Skeletal muscle tissue (tissue), 4 donors: ENCODE data around the gene RBM6. TPM values are rescaled to one million over a fixed set of nuclear protein-coding genes. Genes with fewer than 3 reads are reported as not detected.
"Not testable (repeated sequence)": the region's sequence is repeated elsewhere in the genome, so short reads cannot be mapped to it uniquely, and the experiment has no call there.

Experiments
- H3K27ac ChIP-seq: one replicate; pipeline ENCODE4 v1.7.0; 2013; ENCODE audit warnings: mild to moderate bottlenecking, low read depth, low read length, inconsistent platforms
- H3K27me3 ChIP-seq, 3 donors: one replicate each; pipeline ENCODE4 v1.7.0; 2013; ENCODE audit warnings: low read length in 3 of 3; ENCODE audit not compliant: control insufficient read depth in 3 of 3, insufficient read depth in 3 of 3
- H3K36me3 ChIP-seq, 3 donors: one replicate each; pipeline ENCODE4 v1.7.0; 2013; ENCODE audit warnings: low read length in 3 of 3; ENCODE audit not compliant: control insufficient read depth in 3 of 3, insufficient read depth in 3 of 3
- H3K4me1 ChIP-seq, 3 donors: one replicate each; pipeline ENCODE4 v1.7.0; 2013; ENCODE audit warnings: low read length in 3 of 3, mild to moderate bottlenecking in 3 of 3; ENCODE audit not compliant: control insufficient read depth in 3 of 3, insufficient read depth in 3 of 3
- H3K4me3 ChIP-seq, 3 donors: one replicate each; pipeline ENCODE4 v1.7.0; 2013; ENCODE audit warnings: low read length in 3 of 3
- H3K9ac ChIP-seq, 3 donors: one replicate each; pipeline ENCODE4 v1.7.0; 2013; ENCODE audit warnings: low read length in 3 of 3, mild to moderate bottlenecking in 3 of 3, moderate library complexity in 2 of 3, low read depth in 1 of 3
- H3K9me3 ChIP-seq, 3 donors: one replicate each; pipeline ENCODE4 v1.7.0; 2013; ENCODE audit warnings: low read length in 3 of 3; ENCODE audit not compliant: control insufficient read depth in 3 of 3
- total RNA-seq: library from RNA; depleted of rRNA; stranded (reverse); fragments of >200 nt; gene quantifications from one replicate; pipeline ENCODE4 v1.2.3, GENCODE V29; 2014
- donor health status: Osteomylitis.

RBM6 gene
- total RNA-seq, 1 donor from 2014 or later = 49.1 TPM

- H3K27ac ChIP-seq = no peak overlapping the region
- peak overlapping the region in 2 of 3 donors; percentile 38 to 65 for H3K4me3 ChIP-seq
- no peaks in the 10 kb centered on the region for H3K27me3 ChIP-seq
- peak overlapping the region in 1 of 3 donors; percentile 45 for H3K9ac ChIP-seq
- peaks cover 19 to 32% (median 22%) of the 10 kb centered on the region in 3 donors for H3K4me1 ChIP-seq
- H3K36me3 ChIP-seq = no peaks in the 10 kb centered on the region
- no peaks in the 10 kb centered on the region for H3K9me3 ChIP-seq
Measured at GRCh38 chr3:49902511-49903345, 37.2 kb upstream of the RBM6 start.

GRCh38 chr3:49903451-49904424 lies 36.2 kb upstream of the RBM6 start, which contains the start of gene MST1R:
Gene MST1R, minus strand, starts transcription at chr3:49903873. Its CDS starts 264 bp downstream, at chr3:49903609.
- H3K27ac ChIP-seq = no peak within 1 kb of the TSS
- H3K9me3 ChIP-seq = no peaks in the 10 kb centered on the region
- H3K4me1 ChIP-seq = peaks cover 19 to 32% (median 22%) of the 10 kb centered on the region in 3 donors
- H3K4me3 ChIP-seq = peak within 1 kb of the TSS; percentile 56 to 68 (median 65)
- no peaks in the 10 kb centered on the region for H3K27me3 ChIP-seq
- peak within 1 kb of the TSS in 2 of 3 donors; percentile 23 to 45 for H3K9ac ChIP-seq
- H3K36me3 ChIP-seq = peaks cover 0 to 8% (median 2%) of the 10 kb centered on the region in 3 donors

- Histone ChIP-seq H3K36me3 (peaks cover 0 to 13% (median 9%) of the 10 kb centered on the region in 3 donors), H3K4me1 (peaks cover 19 to 32% (median 22%) of the 10 kb centered on the region in 3 donors)
- H3K9me3 ChIP-seq, H3K27ac ChIP-seq, H3K4me3 ChIP-seq, H3K27me3 ChIP-seq, H3K9ac ChIP-seq: not testable (repeated sequence)
Measured at GRCh38 chr3:49904448-49904847, 35.5 kb upstream of the RBM6 start.

GRCh38 chr3:49906073-49906743 lies 33.7 kb upstream of the RBM6 start:
- Histone ChIP-seq H3K9me3 (no peaks in the 10 kb centered on the region), H3K9ac (peak overlapping the region in 1 of 3 donors; percentile 62), H3K27me3 (no peaks in the 10 kb centered on the region), H3K27ac (no peak overlapping the region), H3K36me3 (peaks cover 9 to 30% (median 25%) of the 10 kb centered on the region in 3 donors), H3K4me3 (peak overlapping the region; percentile 15 to 54 (median 50)), H3K4me1 (peaks cover 12 to 25% (median 15%) of the 10 kb centered on the region in 3 donors)

- H3K36me3 ChIP-seq = peaks cover 24 to 42% (median 33%) of the 10 kb centered on the region in 3 donors
- H3K9ac ChIP-seq = no peak overlapping the region
- no peak overlapping the region for H3K27ac ChIP-seq
- H3K27me3 ChIP-seq = no peaks in the 10 kb centered on the region
- H3K4me1 ChIP-seq = peaks cover 10 to 30% (median 12%) of the 10 kb centered on the region in 3 donors
- no peak overlapping the region for H3K4me3 ChIP-seq
- H3K9me3 ChIP-seq = no peaks in the 10 kb centered on the region
Measured at GRCh38 chr3:49908373-49909199, 31.4 kb upstream of the RBM6 start.

GRCh38 chr3:49910409-49911123 lies 29.4 kb upstream of the RBM6 start:
- Histone ChIP-seq H3K9me3 (no peaks in the 10 kb centered on the region), H3K36me3 (peaks cover 24 to 42% (median 33%) of the 10 kb centered on the region in 3 donors), H3K9ac (no peak overlapping the region), H3K4me3 (no peak overlapping the region), H3K27me3 (no peaks in the 10 kb centered on the region), H3K4me1 (peaks cover 9 to 24% (median 10%) of the 10 kb centered on the region in 3 donors), H3K27ac (no peak overlapping the region)

GRCh38 chr3:49911124-49911420 lies 28.9 kb upstream of the RBM6 start:
- no peaks in the 10 kb centered on the region for H3K9me3 ChIP-seq
- H3K27me3 ChIP-seq = no peaks in the 10 kb centered on the region
- no peak overlapping the region for H3K4me3 ChIP-seq
- H3K9ac ChIP-seq = no peak overlapping the region
- peaks cover 4 to 19% (median 6%) of the 10 kb centered on the region in 3 donors for H3K4me1 ChIP-seq
- H3K36me3 ChIP-seq = peaks cover 25 to 42% (median 33%) of the 10 kb centered on the region in 3 donors
- no peak overlapping the region for H3K27ac ChIP-seq

- H3K36me3 ChIP-seq = peaks cover 25 to 42% (median 33%) of the 10 kb centered on the region in 3 donors
- peaks cover 0 to 15% (median 4%) of the 10 kb centered on the region in 3 donors for H3K4me1 ChIP-seq
- no peak overlapping the region for H3K9ac ChIP-seq
- no peaks in the 10 kb centered on the region for H3K9me3 ChIP-seq
- no peaks in the 10 kb centered on the region for H3K27me3 ChIP-seq
- H3K4me3 ChIP-seq = no peak overlapping the region
- no peak overlapping the region for H3K27ac ChIP-seq
Measured at GRCh38 chr3:49911611-49912010, 28.3 kb upstream of the RBM6 start.
